Type B pancreatic cell (in vitro differentiated cells): ENCODE measurements around the gene CYFIP1. TPM values are rescaled to one million over a fixed set of nuclear protein-coding genes. Genes with fewer than 3 reads are reported as not detected.

Experiments used
- DNase-seq: peaks from one replicate; pipeline ENCODE4 v3.0.0; 2021; ENCODE audit warnings: mixed read lengths; ENCODE audit not compliant: unreplicated experiment; ENCODE audit errors: extremely low spot score
- H3K27ac Mint-ChIP-seq: 2 replicates; pipeline ENCODE4 v1.8.0; 2021; ENCODE audit warnings: mild to moderate bottlenecking, mixed read lengths
- H3K27me3 Mint-ChIP-seq: 2 replicates; pipeline ENCODE4 v1.8.0; 2021; ENCODE audit warnings: mixed read lengths
- H3K36me3 Mint-ChIP-seq: 2 replicates; pipeline ENCODE4 v1.8.0; 2021; ENCODE audit warnings: mixed read lengths
- H3K4me1 Mint-ChIP-seq: one replicate; pipeline ENCODE4 v1.8.0; 2021; ENCODE audit warnings: mixed read lengths; ENCODE audit not compliant: unreplicated experiment
- H3K4me3 Mint-ChIP-seq: 2 replicates; pipeline ENCODE4 v1.8.0; 2021; ENCODE audit warnings: mild to moderate bottlenecking, mixed read lengths
- H3K9me3 Mint-ChIP-seq: 2 replicates; pipeline ENCODE4 v1.8.0; 2021; ENCODE audit warnings: mixed read lengths
- total RNA-seq: library from RNA; stranded (reverse); gene quantifications from 2 replicates; pipeline ENCODE4 v1.2.1, GENCODE V29; 2021; ENCODE audit warnings: low replicate concordance
- TF ChIP-seq, protein P1 (sequence below): fragments of 200-600 bp; sonication (generic); conservative IDR thresholded peaks from 2 replicates; pipeline ENCODE4 v1.5.0; 2021; ENCODE audit warnings: antibody characterized with exemption, mild to moderate bottlenecking

Gene CYFIP1
- total RNA-seq, 1 donor from 2014 or later: 108 TPM

DNA sequence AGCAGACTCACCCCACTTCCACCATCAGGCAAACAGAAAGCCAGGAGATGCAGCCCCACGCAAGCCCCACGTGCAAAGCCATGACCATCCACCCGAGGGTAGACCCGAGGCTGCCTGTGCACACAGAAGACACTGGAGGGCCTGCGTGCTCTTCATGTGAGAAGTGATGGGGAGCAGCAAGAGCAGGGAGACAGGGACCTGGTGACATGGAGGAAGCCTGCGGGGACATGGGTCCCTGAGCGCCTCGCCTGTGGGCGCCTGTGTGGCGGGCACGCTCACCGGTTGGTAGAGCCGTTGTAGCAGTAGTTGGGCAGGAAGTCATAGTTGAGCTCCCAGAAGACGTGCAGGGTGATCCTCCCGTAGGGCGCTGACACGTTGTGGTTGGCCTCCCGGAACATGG, 76.7 kb downstream of the CYFIP1 start:
- Mint-ChIP-seq H3K4me3 (no peak overlapping the region), H3K36me3 (peaks cover 21% of the 10 kb centered on the region), H3K27me3 (no peaks in the 10 kb centered on the region), H3K9me3 (no peaks in the 10 kb centered on the region), H3K4me1 (no peaks in the 10 kb centered on the region), H3K27ac (no peak overlapping the region)
- DNase-seq: no peak
- TF ChIP-seq, protein P1, sequence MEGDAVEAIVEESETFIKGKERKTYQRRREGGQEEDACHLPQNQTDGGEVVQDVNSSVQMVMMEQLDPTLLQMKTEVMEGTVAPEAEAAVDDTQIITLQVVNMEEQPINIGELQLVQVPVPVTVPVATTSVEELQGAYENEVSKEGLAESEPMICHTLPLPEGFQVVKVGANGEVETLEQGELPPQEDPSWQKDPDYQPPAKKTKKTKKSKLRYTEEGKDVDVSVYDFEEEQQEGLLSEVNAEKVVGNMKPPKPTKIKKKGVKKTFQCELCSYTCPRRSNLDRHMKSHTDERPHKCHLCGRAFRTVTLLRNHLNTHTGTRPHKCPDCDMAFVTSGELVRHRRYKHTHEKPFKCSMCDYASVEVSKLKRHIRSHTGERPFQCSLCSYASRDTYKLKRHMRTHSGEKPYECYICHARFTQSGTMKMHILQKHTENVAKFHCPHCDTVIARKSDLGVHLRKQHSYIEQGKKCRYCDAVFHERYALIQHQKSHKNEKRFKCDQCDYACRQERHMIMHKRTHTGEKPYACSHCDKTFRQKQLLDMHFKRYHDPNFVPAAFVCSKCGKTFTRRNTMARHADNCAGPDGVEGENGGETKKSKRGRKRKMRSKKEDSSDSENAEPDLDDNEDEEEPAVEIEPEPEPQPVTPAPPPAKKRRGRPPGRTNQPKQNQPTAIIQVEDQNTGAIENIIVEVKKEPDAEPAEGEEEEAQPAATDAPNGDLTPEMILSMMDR: no peak

DNA sequence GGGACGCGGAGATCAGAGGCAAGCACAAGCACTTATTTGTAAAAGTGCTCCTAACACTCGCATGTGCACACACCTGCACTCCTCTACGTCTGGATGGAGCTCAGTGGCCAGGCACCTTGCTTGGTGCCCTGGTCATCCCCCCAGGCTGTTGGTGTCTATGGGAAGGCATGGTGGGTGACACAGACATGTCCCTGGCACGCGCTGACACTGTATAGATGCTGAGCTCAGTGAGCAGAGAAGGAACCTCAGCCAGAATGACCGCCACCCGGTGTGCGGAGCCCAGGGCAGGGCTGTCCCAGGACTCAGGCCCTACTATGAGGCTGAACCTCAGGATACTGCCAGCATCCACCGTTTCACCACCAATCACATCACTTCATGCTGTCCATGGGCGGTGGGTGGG, 77.2 kb downstream of the CYFIP1 start:
- no peaks in the 10 kb centered on the region for H3K4me1 Mint-ChIP-seq
- TF ChIP-seq, protein P1: no peak
- no peak for DNase-seq
- H3K27ac Mint-ChIP-seq: no peak overlapping the region
- H3K9me3 Mint-ChIP-seq: no peaks in the 10 kb centered on the region
- H3K36me3 Mint-ChIP-seq: peaks cover 21% of the 10 kb centered on the region
- no peaks in the 10 kb centered on the region for H3K27me3 Mint-ChIP-seq
- no peak overlapping the region for H3K4me3 Mint-ChIP-seq

DNA sequence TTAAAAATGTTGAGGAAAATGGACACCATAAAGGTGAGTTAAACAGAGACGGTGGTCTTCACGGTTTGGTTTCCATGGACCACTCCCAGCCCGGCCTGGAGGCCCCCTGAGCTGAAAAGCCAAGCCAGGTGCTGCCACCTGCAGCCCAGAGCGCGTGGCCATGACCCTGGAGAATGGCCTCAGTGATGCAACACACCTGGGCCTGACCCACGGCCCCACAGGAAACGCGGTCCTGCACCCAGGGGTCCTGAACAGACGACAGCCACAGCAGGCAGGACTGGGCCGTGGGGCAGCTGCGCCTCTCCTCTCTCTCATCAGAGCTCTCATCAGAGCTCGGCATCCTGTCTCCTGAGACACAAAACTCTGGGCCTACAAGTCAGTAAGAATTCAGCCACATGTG, 77.6 kb downstream of the CYFIP1 start:
- TF ChIP-seq, protein P1: no peak
- H3K27ac Mint-ChIP-seq: no peak overlapping the region

DNA sequence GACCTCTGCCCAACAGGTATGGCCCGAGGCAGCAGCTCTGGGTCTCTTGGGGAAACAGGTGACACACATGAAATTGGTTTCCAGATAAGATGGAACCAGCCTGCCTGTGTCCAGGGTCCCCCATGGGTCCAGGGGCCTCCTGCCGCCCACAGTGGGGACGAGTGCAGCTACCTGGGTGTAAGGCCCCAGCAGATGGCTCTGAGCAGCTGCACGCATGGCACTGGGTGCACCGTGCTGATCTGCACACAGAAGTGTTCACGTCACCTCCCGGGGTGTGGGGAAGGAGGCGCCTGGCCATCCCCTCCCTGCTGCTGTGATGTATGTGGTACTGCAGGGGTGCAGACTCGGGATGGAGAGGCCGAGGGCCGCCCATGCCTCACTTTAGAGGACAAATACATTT, 78.1 kb downstream of the CYFIP1 start:
- Mint-ChIP-seq H3K36me3 (peaks cover 21% of the 10 kb centered on the region), H3K27ac (no peak overlapping the region)

More for the DNA sequence above, 77.6 kb downstream of the CYFIP1 start:
- peaks cover 21% of the 10 kb centered on the region for H3K36me3 Mint-ChIP-seq
- H3K27me3 Mint-ChIP-seq: no peaks in the 10 kb centered on the region
- DNase-seq: no peak
- no peaks in the 10 kb centered on the region for H3K9me3 Mint-ChIP-seq
- no peak overlapping the region for H3K4me3 Mint-ChIP-seq
- no peaks in the 10 kb centered on the region for H3K4me1 Mint-ChIP-seq

DNA sequence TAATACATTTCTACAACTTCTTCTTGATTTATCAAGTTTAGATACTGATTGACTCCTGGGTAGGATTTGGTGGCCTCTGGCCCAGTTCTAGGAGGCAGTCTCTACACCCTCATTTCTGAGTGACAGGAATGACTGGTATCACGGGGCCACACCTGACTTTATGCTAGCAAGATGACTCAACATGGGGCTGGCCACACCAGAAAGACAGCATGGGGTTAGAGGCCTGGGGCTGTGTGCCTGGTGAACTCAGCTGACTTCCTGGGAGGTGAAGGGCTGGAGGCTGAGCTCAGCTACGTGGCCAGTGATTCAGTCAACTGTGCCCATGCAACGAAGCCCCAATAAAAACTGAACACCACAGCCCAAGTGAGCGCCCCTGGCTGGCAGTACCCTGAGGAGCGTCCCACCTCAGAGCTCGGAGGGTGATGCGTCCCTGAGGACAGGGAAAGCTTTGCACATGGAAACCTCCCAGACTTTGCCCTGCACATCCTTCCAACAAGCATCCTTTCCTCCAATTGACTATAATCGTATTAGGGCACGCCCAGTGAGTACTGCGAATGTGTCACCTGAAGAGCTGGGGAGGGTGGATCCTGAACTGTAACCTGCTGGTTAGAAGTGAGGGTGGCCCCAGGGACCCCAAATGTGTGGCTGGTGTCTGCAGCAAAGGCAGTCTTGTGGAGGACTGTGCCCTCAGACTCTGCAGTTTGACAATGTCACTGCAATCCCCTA, 84.5 kb downstream of the CYFIP1 start:
- Mint-ChIP-seq H3K4me3 (peak overlapping the region; percentile 64), H3K27ac (peak overlapping the region; percentile 95)

More for the DNA sequence above, 78.1 kb downstream of the CYFIP1 start:
- DNase-seq: no peak
- Mint-ChIP-seq H3K4me3 (no peak overlapping the region), H3K27me3 (no peaks in the 10 kb centered on the region), H3K4me1 (no peaks in the 10 kb centered on the region), H3K9me3 (no peaks in the 10 kb centered on the region)
- TF ChIP-seq, protein P1: no peak

More for the DNA sequence above, 84.5 kb downstream of the CYFIP1 start:
- peaks cover 25% of the 10 kb centered on the region for H3K36me3 Mint-ChIP-seq
- TF ChIP-seq, protein P1: no peak
- no peak for DNase-seq
- H3K4me1 Mint-ChIP-seq: no peaks in the 10 kb centered on the region
- no peaks in the 10 kb centered on the region for H3K9me3 Mint-ChIP-seq
- no peaks in the 10 kb centered on the region for H3K27me3 Mint-ChIP-seq
